Measurements from ENCODE around the gene EEF2KMT.
"Not testable (repeated sequence)": the region's sequence is repeated elsewhere in the genome, so short reads cannot be mapped to it uniquely, and the experiment has no call there.

EEF2KMT gene

GRCh38 chr16:5070431-5071186 is 27.0 kb downstream of the EEF2KMT start:
- no peak for DNase-seq

GRCh38 chr16:5069854-5070253 is 27.7 kb downstream of the EEF2KMT start:
- DNase-seq: no peak

- DNase-seq: no peak
Observed at GRCh38 chr16:5069048-5069447, 28.5 kb downstream of the EEF2KMT start.

- DNase-seq: no peak
Observed at GRCh38 chr16:5066511-5066910, 31.1 kb downstream of the EEF2KMT start.

- DNase-seq: no peak
Observed at GRCh38 chr16:5065813-5066212, 31.8 kb downstream of the EEF2KMT start, which contains the start of gene C16orf89. Gene C16orf89, minus strand, starts transcription at chr16:5065956. Its CDS starts 48 bp downstream, at chr16:5065908.

- DNase-seq: no peak
Observed at GRCh38 chr16:5065326-5065725, 32.3 kb downstream of the EEF2KMT start.

- no peak for DNase-seq
Observed at GRCh38 chr16:5064915-5065314, 32.7 kb downstream of the EEF2KMT start.

- no peak for DNase-seq
Observed at GRCh38 chr16:5062790-5063765, 34.5 kb downstream of the EEF2KMT start.

- DNase-seq: no peak
Observed at GRCh38 chr16:5062051-5062450, 35.5 kb downstream of the EEF2KMT start.

GRCh38 chr16:5060073-5060641 is 37.4 kb downstream of the EEF2KMT start:
- no peak for DNase-seq

- no peak for DNase-seq
Observed at GRCh38 chr16:5059386-5060072, 38.1 kb downstream of the EEF2KMT start.

- no peak for DNase-seq
Observed at GRCh38 chr16:5058476-5058875, 39.1 kb downstream of the EEF2KMT start.

GRCh38 chr16:5056352-5056751 is 41.2 kb downstream of the EEF2KMT start:
- no peak for DNase-seq

GRCh38 chr16:5054876-5055865 is 42.4 kb downstream of the EEF2KMT start:
- DNase-seq: no peak

- DNase-seq: no peak
Observed at GRCh38 chr16:5046914-5047313, 50.7 kb downstream of the EEF2KMT start.

GRCh38 chr16:5045499-5046115 is 52.0 kb downstream of the EEF2KMT start:
- no peak for DNase-seq

- DNase-seq: not testable (repeated sequence)
Observed at GRCh38 chr16:5044581-5044980, 53.0 kb downstream of the EEF2KMT start.

GRCh38 chr16:5044011-5044540 is 53.5 kb downstream of the EEF2KMT start:
- no peak for DNase-seq

GRCh38 chr16:5042574-5043171 is 54.9 kb downstream of the EEF2KMT start:
- DNase-seq: no peak

- DNase-seq: no peak
Observed at GRCh38 chr16:5041600-5042133, 55.9 kb downstream of the EEF2KMT start.
